GM23338 (cell line): ENCODE results near the gene PASK.

Experiments used
- CREB1 ChIP-seq: fragments of 250-450 bp; sonication (Bioruptor Pico); IDR thresholded peaks from 2 replicates; pipeline ENCODE4 v1.5.0; 2020; ENCODE audit warnings: low read depth, mild to moderate bottlenecking, moderate library complexity
- CTCF ChIP-seq, 2 experiments: fragments of 200-600 bp in 1 of 2; sonication (generic) in 1 of 2; conservative IDR thresholded peaks; 2 replicates each; pipeline versions ENCODE4 v1.5.1 to v1.6.1; 2016 to 2017; ENCODE audit warnings: antibody characterized with exemption in 2 of 2, low read depth in 2 of 2, mild to moderate bottlenecking in 2 of 2, moderate library complexity in 1 of 2
- EZH2phosphoT487 ChIP-seq: fragments of 200-600 bp; sonication (generic); IDR thresholded peaks from one replicate; pipeline ENCODE4 v1.8.1; 2018; ENCODE audit warnings: antibody characterized with exemption; ENCODE audit not compliant: unreplicated experiment

DNA sequence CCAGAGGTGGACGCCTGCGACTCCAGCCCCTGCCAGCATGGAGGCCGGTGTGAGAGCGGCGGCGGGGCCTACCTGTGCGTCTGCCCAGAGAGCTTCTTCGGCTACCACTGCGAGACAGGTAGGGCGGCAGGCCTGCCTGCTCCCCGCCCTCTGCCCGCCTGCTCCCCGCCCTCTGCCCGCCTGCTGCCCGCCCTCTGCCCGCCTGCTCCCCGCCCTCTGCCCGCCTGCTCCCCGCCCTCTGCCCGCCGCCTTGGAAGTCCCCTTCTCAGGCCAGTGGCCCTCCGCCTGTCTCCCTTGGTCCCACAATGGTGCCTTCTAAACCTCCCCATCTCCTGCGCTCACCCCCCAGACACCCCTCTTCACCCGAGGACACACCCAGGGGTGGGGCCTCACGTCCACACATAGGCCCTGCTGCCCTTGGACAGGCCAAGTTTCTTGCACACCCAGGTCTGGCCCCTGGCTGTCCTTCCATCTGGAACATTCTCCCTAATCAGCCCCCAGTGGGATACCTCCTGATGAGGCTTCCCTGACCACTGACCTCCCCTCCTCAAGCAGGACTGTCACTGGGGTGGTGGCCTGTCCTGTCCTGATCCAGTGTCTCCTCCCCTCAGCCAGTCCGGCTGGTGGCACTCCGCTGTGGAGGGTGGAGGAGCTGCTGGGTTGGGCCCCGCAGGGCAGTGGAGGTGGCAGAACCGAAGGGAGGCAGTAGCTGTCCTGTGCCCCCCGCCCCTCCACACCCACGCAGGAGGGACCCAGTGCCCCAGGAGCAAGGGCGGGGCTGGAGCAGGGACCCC, 85.1 kb downstream of the PASK start:
- TF ChIP-seq CTCF (conservative IDR thresholded peaks at IDR 0.05; ENCODE audit: low read depth in 2 of 2) (no peak), CREB1 (CRISPR knock-in tag) (no peak), EZH2phosphoT487 (no peak)
